Activated CD8-positive, alpha-beta memory T cell treated with anti-CD3 and anti-CD28 coated beads for 48 hours (primary cell): ENCODE measurements around the gene LRRTM4.
"Not testable (repeated sequence)": the region's sequence is repeated elsewhere in the genome, so short reads cannot be mapped to it uniquely, and the experiment has no call there.

ENCODE experiments used
- DNase-seq, 3 experiments: peaks; one replicate each; pipeline ENCODE4 v3.0.0-alpha.2; 2020; ENCODE audit warnings: low read depth in 2 of 3, low spot score in 2 of 3

The LRRTM4 gene

DNA sequence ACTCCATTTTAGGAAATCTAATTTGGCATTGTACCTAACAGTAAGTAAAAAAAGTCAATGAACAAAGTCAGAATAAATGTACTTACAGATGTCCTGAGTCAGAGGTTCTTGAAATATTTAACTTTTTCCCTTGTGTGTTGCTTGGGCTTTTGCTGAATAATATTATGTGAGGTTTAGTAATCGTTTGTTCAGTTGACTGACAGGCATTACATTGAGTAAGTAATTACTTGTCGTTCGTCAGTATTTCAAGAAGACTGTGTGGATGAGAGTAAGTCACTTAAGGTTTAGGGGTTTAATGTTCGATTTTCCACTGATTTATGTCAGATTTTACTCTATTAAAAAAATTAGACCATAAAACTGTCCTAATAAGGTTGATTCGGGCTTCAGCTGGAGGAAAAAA, 342.9 kb downstream of the LRRTM4 start:
- no peak for DNase-seq

DNA sequence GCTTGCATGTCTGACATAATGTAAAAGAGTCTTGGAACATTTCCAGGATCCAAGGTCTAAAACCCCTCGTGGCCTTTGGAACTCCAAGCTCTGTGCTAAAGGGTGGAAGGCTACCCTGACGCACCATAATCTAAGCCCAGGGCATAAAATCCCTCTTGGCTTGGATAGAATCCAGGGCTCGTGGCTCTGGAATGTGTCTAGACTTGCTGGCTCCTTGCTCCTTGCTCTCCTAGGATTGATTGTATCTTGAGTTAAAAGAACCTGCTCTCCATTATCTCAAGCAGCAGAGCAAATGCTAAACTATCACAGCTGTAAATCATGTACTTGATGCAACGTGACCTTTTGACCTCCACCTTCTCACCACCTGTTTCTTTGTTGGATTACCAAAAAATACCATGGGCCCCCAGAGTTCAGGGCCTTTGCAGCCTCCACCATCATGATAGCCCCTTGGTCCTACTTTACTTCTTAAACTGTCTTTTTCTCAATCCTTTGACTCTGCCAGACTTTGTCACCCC, 346.9 kb downstream of the LRRTM4 start:
- not testable (repeated sequence) for DNase-seq

DNA sequence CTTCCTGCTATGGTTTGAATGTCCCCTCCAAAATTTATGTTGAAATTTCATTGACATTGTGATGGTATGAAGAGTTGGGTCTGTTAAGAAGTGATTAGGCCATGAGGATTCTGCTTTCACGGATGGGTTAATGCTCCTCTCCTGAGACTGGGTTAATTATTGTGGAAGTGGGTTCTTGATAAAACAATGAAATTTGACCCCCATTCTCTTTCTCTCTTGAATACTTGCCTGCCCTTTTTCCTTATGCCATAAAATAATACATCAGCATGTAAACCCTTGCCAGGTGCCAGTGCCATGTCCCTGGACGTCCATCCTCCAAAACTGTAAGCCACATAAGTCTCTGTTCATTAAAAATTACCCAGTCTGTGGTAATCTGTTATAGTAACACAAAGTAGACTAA, 352.8 kb downstream of the LRRTM4 start:
- no peak for DNase-seq

DNA sequence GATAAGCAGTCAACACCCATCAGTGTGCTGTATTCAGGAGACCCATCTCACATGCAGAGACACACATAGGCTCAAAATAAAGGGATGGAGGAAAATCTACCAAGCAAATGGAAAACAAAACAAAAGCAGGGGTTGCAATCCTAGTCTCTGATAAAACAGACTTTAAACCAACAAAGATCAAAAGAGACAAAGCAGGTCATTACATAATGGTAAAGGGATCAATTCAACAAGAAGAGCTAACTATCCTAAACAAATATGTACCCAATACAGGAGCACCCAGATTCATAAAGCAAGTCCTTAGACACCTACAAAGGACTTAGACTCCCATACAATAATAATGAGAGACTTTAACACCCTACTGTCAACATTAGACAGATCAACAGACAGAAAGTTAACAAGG, 358.2 kb downstream of the LRRTM4 start:
- not testable (repeated sequence) for DNase-seq

DNA sequence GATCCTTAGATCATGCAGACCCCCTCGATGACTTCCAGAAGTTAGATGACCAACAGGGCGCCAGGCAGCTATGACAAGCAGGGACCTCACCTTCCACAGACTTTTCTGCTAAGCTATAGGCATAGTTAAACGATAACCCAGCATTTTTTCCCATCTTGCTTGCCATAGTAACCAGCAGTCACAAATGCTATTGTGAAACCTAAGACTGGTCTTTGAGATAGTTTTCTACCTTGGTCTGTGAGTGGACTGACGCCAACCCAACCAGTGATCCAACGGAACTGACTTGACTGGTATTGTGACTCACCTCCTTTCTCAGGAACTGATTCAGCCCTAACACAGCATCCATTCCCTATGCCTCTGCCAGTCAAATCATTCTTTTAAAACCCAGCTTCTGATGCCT, 361.2 kb downstream of the LRRTM4 start:
- DNase-seq, result no peak

DNA sequence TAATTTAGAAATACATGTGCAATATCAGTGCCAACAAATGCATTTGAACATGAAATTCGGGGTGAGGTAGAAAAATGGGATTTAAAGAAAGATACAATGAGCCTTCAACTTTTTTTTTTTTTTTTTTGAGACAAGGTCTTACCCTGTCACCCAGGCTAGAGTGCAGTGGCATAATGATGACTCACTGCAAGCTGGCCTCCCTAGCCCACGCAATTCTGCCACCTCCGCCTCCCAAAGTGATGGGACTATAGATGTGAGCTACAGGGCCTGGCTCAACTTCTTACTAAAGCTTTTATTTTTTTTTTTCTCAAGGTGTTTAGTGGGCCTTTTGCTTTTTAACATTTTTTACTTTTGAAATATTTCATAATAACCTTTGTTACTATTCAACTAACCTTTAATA, 365.6 kb downstream of the LRRTM4 start:
- DNase-seq, result no peak

DNA sequence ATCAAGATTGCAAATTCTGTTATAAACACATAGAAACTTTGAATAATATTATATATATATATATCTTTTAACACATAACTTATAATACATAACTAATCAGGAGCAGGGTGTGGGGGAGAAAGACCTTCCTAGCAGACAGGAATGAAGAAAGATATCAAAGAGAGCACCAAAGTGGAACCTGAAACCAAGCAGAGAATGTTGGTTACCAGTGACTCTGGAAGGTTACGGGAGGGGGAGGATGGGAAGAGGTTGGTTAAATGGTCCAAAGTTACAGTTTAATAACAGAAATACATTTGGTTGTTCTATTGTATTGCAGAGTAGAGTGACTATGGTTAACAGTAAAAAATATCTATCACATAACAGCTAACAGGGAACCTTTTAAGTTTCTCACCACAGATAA, 366.7 kb downstream of the LRRTM4 start:
- no peak for DNase-seq

DNA sequence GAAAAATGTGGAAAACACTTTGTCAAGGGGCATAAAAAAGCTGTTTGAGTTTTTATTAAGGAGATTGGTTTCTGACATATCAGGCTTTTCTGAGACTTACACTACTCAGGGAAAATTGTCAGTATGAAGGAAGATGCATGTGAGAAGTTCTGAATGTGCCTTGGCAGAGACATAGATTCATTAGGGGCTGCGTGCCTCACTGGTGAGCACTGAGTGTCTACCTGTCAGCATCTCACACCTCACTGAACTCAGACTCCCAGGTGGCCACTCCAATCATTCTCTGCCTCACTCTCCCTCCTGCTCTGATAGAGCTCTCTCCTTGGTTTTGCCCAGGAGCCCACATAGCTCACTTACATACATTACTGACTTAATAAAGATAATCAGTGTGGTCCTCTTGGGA, 372.6 kb downstream of the LRRTM4 start:
- no peak for DNase-seq

DNA sequence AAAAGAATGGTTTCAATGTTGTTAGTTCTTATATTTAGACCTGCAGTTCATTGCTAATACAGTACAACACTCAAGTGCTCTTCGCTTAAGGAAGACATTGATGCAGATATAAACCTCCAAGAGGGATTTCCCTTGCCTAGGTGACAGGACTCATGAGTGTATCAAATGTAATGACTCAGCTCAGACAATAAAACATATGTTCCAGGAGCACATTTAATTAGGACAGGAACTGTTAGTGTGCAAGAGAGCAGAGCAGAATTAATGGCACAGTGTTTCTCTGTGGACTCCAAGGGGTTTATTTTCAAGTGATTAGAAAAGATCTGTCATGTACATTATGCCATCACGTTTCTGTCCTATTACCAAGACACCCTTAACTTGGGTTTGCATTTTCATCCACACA, 375.0 kb downstream of the LRRTM4 start:
- DNase-seq, result no peak

DNA sequence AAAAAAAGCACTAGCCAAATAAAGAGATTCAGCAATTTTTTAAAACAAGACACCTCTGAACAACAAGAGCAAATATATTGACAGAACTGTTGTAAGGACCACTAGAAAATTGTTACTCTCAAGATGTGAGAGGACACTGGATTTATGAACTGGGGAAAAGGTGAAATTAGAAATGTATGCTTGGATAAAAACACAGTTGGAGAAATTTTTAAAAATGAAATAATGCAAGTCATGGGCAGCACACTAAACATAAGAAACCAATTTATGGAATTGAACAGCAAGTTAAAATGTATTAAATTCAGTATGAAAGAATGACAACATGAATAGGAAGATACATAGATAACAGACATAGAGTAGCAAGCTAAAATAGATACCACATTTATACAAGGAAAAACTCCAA, 377.4 kb downstream of the LRRTM4 start:
- DNase-seq, result no peak

DNA sequence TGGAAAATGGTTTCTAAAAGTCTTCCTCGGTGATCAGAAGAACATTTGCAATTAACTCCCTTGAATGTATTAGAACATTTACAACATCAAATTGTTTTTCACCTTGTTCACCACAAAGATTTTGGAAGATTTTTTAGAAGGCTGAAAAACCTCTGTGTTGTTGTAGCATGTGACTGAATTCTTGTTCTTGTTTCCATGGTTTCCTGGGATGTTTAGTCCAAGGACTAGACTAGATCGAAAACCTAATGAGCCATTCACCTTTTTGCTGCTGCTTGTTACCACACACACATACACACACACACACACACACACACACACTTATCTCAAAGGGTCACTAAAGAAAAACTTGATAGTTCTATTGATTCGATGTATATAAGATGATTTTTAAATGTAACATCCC, 380.0 kb downstream of the LRRTM4 start:
- no peak for DNase-seq

DNA sequence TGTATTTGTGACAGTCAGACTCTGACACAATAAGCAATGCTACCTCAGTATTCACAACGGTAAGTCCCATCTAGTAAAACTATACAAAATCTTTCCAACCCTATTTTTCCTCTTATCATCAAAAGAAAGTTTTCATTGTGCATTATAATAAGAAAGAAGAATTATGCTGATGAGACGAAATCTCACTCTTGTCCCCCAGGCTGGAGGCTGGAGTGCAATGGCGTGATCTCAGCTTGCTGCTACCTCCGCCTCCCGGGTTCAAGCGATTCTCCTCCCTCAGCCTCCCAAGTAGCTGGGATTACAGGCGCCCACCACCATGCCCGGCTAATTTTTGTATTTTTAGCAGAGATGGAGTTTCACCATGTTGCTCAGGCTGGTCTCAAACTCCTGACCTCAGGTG, 393.7 kb downstream of the LRRTM4 start:
- not testable (repeated sequence) for DNase-seq

DNA sequence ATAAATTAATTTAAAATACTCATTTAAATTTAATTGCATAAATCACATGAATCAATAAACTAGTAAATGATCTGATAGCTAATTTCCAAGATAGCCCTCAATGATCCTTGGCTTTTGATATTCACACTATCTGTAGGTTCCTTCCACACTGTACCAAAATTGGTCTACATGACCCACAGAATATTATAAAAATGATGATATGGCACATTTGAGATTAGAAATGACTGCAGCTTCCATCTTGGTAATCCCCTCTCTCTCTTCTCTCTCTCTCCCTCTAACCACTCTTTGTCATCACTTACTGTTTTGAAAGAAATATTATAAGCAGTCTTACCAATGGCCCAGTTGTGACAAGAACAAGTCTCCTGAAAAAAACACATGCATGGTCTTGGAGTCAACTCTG, 394.8 kb downstream of the LRRTM4 start:
- DNase-seq, result no peak

DNA sequence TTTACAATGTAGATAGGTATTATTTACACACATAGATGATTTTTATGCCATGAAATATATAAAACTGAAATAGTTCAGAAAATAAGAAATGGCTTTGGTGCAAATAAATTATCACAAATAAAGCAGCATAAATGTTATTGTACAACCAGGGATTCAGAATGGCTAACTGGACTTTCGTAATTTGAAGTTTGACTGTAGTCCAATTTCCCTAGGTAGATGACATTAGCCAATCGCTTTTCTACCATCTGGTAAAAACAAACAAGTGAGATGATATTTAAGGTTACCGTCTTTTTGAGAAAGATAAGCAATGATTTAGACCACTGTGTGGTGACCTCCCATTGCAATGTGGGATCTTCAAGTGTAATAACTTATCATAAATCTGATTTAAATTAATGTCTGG, 400.7 kb downstream of the LRRTM4 start:
- no peak for DNase-seq

DNA sequence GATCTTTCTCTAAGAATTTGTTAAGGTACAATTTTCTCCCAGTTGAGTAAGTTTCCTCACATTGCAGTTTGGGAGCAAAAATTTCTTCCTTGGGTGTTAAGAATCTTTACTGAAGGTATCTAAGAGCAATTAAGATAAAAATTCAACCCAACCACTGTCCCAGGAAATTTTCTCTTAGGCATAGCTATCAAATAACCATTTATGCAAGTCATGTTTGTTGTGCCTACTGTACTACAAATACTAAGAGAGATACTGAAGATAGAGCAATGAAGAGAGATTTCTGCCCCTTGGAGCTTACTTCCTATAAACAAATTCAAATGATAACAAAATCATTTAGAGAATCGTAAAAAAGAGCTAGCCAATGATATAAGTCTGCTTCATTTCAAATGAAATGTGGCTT, 402.8 kb downstream of the LRRTM4 start:
- DNase-seq, result no peak

DNA sequence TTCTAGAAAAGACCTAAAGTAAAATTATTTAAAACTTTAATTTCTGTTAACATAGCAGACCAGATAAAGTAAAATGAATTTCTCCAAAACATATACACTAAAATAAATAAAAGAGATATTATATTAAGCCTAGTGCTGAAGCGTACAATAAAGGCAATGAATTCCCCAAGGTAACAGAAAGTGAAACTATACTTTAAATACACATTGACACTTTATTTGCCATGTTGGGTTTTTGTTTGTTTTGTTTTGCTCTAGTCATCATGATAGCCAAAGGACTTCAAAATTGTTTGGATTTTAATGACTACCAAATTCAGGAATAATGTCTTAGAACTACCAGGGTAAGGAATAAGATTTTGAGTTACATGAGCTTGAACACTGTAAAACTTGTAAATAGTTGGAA, 413.3 kb downstream of the LRRTM4 start:
- no peak for DNase-seq

DNA sequence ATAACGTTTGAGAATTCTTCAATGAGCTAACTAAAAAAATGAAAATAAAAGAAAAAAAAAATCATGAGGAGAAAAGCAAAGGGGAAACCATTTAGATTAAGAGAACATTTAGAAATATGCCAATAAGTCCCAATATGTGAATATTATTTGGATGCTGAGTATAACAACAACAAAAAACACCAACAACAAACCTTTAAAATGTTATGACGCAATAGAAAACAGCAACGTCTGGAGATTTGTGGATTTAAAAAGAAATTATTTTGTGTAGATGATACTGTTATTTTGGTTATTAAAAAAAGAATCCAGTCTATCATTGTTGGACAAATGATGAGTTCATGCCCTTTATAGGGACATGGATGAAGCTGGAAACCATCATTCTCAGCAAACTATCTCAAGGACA, 417.2 kb downstream of the LRRTM4 start:
- DNase-seq, result no peak

DNA sequence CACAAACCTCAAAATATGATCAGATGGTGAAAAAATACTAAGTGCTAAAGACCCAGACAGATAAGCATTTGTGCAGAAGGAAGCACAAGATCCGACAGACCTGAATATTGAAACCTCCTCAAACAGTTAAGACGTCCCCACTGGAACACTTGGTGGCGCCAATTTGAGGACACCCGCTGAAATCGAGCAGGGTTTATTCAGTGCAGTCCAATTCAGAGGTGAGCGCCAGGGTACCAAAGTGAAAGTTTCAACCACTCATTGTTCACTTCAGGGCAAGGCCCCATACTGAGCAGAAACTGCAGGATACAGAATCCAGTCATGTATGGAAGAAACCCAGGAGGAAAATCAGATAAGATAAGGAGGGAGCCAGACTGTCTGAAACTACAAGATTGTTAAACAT, 417.6 kb downstream of the LRRTM4 start:
- no peak for DNase-seq

DNA sequence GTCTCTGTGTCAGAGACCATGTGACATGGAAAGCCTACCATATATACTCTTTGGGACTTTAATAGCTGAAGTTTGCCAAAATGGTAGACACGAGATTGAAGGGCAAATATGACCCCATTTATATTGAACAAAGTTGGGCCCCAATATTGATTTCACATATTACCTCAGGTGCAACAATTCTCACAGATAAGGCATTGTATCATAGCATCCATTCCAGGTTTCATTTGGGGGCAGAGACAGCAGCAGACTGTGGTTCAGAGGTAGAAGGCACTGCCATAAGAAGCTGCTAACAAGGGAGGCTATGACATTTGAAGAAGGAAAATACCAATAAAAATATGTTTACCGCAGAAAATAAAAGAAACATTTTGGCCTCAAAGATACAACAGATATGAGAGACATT, 419.2 kb downstream of the LRRTM4 start:
- DNase-seq, result no peak

DNA sequence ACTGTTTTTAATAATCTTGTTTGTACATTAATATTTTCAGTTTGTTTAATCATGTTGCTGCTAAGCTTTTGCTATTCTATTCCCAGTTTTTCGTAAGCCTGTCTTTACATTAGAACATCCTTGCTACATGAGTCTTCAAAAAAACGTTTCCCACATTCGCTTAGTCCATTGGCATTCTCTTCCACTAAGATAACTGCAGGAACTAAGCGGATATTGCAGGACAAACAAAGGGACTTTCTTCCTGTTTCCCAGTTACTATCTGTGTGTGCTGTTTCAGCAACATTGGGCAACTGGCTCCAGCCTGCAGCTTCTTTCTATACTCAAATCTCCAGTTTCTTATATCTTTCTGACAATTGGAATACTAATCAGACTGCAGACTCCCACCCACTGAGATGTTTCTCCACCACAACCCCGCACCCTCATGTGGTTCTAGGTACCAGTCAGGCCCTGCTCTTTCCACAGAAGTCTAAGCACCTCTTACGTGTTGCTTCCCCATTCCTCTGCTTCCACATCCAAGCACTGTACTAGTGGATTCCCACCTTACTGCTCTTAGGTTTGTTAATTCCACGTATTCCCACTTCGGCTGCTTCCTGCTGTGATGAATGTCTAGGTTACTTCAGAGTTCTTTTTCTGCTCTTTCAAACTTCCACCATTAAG, 420.3 kb downstream of the LRRTM4 start:
- DNase-seq, result no peak

DNA sequence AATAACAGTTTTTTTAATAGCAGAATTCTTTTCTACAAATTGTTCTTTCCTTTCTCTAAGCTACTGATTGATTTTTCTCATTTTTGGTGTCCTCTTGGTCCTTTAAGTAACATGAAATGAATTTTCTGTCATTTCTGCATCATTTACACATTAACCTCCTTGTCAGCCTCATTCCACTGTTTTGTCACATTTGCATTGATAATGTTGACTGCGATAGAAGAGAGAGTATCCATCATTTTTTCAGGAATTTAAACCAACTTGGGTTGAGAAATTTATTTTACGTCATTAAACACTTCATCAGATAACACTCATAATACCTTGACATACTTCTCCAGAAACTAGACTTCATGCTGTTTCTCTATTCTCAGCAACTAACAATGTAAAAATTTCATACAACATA, 422.2 kb downstream of the LRRTM4 start:
- DNase-seq, result no peak

DNA sequence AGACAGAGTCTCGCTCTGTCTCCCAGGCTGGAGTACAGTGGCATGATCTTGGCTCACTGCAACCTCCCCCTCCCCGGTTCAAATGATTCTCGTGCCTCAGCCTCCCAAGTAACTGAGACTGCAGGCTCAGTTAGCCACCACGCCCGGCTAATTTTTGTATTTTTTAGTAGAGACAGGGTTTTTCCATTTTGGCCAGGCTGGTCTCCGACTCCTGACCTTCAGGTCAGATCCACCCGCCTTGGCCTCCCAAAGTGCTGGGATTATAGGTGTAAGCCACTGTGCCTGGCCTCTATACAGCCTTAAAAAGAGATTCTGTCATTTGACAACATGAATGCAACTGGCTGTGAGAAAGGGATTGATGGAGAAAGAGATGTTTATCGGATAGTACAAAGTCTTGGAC, 426.7 kb downstream of the LRRTM4 start:
- not testable (repeated sequence) for DNase-seq

DNA sequence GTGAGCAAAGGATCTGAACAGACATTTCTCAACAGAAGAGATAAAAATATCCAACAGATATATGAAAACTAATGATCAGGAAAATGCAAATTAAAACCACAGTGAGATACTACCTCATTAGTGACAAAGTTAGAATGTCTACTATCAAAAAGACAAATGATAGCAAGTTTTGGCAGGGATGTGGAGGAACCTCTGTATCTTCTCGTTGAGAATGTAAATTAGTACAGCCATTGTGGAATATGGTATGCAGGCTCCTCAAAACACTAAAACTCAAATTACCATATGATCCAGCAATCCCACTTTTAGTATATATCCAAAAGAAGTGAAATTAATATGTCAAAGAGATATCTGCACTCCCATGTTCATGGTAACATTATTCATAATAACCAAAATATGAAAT, 427.1 kb downstream of the LRRTM4 start:
- DNase-seq, result no peak

DNA sequence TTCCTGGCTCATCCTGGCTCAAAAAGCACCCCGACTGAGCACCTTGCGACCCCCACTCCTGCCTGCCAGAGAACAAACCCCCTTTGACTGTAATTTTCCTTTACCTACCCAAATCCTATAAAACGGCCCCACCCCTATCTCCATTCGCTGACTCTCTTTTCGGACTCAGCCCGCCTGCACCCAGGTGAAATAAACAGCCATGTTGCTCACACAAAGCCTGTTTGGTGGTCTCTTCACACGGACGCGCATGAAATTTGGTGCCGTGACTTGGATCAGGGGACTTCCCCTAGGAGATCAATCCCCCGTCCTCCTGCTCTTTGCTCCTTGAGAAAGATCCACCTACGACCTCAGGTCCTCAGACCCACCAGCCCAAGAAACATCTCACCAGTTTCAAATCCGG, 433.8 kb downstream of the LRRTM4 start:
- not testable (repeated sequence) for DNase-seq
